GM23248 (cell line): Measurements from ENCODE around the gene SLC51B. TPM values are rescaled to one million over a fixed set of nuclear protein-coding genes. Genes with fewer than 3 reads are reported as not detected.

Experiments used
- DNase-seq: peaks from one replicate; pipeline ENCODE4 v3.0.0-alpha.2; 2015
- H2AFZ ChIP-seq: fragments of 200-600 bp; sonication (generic); 2 replicates; pipeline ENCODE4 v1.6.1; 2016; ENCODE audit warnings: antibody characterized with exemption
- H3F3A ChIP-seq: fragments of 200-600 bp; sonication (generic); 2 replicates; pipeline ENCODE4 v1.6.1; 2016; ENCODE audit warnings: mild to moderate bottlenecking, antibody characterized with exemption, mixed run types; ENCODE audit not compliant: insufficient read depth
- H3K27ac ChIP-seq: fragments of 200-600 bp; sonication (generic); 2 replicates; pipeline ENCODE4 v1.5.1; 2016; ENCODE audit warnings: mild to moderate bottlenecking
- H3K27me3 ChIP-seq: fragments of 200-600 bp; sonication (generic); replicated peaks from 2 replicates; pipeline ENCODE4 v1.6.1; 2016; ENCODE audit warnings: mild to moderate bottlenecking; ENCODE audit not compliant: insufficient read depth
- H3K36me3 ChIP-seq: fragments of 200-600 bp; sonication (generic); 2 replicates; pipeline ENCODE4 v1.6.1; 2016; ENCODE audit warnings: low read depth, mild to moderate bottlenecking
- H3K4me1 ChIP-seq: fragments of 200-600 bp; sonication (generic); 2 replicates; pipeline ENCODE4 v1.6.1; 2016; ENCODE audit warnings: mild to moderate bottlenecking; ENCODE audit not compliant: insufficient read depth
- H3K4me2 ChIP-seq: fragments of 200-600 bp; sonication (generic); one replicate; pipeline ENCODE4 v1.6.1; 2016; ENCODE audit warnings: mild to moderate bottlenecking; ENCODE audit not compliant: unreplicated experiment
- H3K4me3 ChIP-seq: fragments of 200-600 bp; sonication (generic); 2 replicates; pipeline ENCODE4 v1.5.1; 2016; ENCODE audit warnings: mild to moderate bottlenecking
- H3K79me2 ChIP-seq: fragments of 200-600 bp; sonication (generic); 2 replicates; pipeline ENCODE4 v1.6.1; 2016; ENCODE audit warnings: mild to moderate bottlenecking; ENCODE audit not compliant: insufficient read depth
- H3K9ac ChIP-seq: fragments of 200-600 bp; sonication (generic); 2 replicates; pipeline ENCODE4 v1.6.1; 2016; ENCODE audit warnings: mild to moderate bottlenecking
- H3K9me2 ChIP-seq: fragments of 200-600 bp; sonication (generic); 2 replicates; pipeline ENCODE4 v1.6.1; 2016; ENCODE audit warnings: mixed run types, mild to moderate bottlenecking, moderate library complexity; ENCODE audit not compliant: insufficient read depth
- H3K9me3 ChIP-seq: fragments of 200-600 bp; sonication (generic); one replicate; pipeline ENCODE4 v1.6.1; 2017; ENCODE audit warnings: low read depth
- H4K20me1 ChIP-seq: fragments of 200-600 bp; sonication (generic); 2 replicates; pipeline ENCODE4 v1.6.0; 2016; ENCODE audit not compliant: insufficient read depth
- EZH2 ChIP-seq: fragments of 200-600 bp; sonication (generic); IDR thresholded peaks from 2 replicates; pipeline ENCODE4 v1.6.1; 2018; ENCODE audit warnings: antibody characterized with exemption, mild to moderate bottlenecking; ENCODE audit not compliant: insufficient read depth, poor library complexity, severe bottlenecking
- EZH2phosphoT487 ChIP-seq: fragments of 200-600 bp; sonication (generic); IDR thresholded peaks from 2 replicates; pipeline ENCODE4 v1.6.1; 2018; ENCODE audit warnings: antibody characterized with exemption, moderate library complexity, mild to moderate bottlenecking, low read depth; ENCODE audit not compliant: insufficient read depth
- WGBS, 2 experiments: methylation state at CpG; one replicate each; pipeline ENCODE4 v1.1.6; 2015 to 2017; ENCODE audit warnings: low lambda C conversion rate in 2 of 2, low coverage in 1 of 2; ENCODE audit errors: missing lambda C conversion rate in 2 of 2; 5-methylcytosine and 5-hydroxymethylcytosine counted together
- in situ Hi-C: fragments of 300-500 bp; cut with MboI; formaldehyde crosslinking; loops from 2 replicates; pipeline ENCODE4 v1.15.0; 2020
- polyA plus RNA-seq: library from polyadenylated mRNA; unstranded; fragments of >200 nt; fragmentation: Nextera tagmentation; extraction: Ambion mirVana; gene quantifications from 2 replicates; pipeline ENCODE4 v1.2.1, GENCODE V29; 2016
- total RNA-seq: library from RNA; depleted of rRNA; stranded (reverse); fragments of >200 nt; shearing (Covaris generic); gene quantifications from 2 replicates; pipeline ENCODE4 v1.2.3, GENCODE V29; 2014

Gene SLC51B
- total and polyA plus RNA-seq, 2 experiments from 2014 or later = not detected

DNA sequence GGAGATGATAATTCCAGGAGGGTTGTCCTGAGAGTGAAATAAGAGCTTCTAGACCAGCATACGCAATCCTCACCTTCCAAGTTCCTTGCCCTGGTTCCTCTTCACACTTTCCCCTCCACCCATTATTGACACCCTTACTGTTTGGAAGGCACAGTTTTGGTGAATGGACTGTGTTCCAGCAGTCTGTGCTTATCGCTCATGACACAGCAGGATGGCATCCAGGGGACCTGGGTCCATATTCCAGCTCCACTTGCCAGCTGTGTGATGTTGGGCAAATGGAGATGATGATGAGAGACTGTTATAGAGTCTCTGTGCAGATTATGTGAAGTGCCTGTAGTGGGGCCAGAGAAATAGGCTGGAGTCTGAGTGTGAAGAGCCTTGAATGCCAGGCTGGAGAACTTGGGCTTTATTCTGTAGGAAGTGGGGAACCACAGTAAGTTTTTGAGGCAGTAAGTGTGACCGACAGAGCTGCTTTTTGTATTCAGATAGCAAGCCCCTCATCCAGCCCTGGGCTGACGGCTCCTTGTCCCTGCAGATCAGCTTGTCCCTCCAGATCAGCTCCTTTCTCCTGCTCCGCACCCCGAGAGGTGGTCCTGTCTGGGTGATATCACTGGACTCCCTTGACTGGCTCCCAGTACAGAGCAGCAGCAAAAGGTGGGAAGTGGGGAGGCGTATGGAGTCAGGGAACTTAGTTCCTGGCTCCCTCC is 39.5 kb downstream of the SLC51B start:
- DNase-seq = no peak
- in situ Hi-C loops = no loop called here
- no peak overlapping the region for H3K4me2 ChIP-seq
- no peaks in the 10 kb centered on the region for H3K9me3 ChIP-seq
- H3K9me2 ChIP-seq = no peaks in the 10 kb centered on the region
- H3F3A ChIP-seq = no peaks in the 10 kb centered on the region
- no peak overlapping the region for H3K9ac ChIP-seq
- H3K4me1 ChIP-seq = no peaks in the 10 kb centered on the region
- 78 to 82% methylated on average over 7 of the region's 7 CpGs for WGBS, 2 experiments
- TF ChIP-seq EZH2phosphoT487 (no peak), EZH2 (no peak)
- no peaks in the 10 kb centered on the region for H3K36me3 ChIP-seq
- 0 out of 2 replicates have a peak, but pooled peaks cover 3% of the 10 kb centered on the region for H3K27me3 ChIP-seq
- no peak overlapping the region for H3K4me3 ChIP-seq
- H3K27ac ChIP-seq = no peak overlapping the region
- H4K20me1 ChIP-seq = no peaks in the 10 kb centered on the region
- no peaks in the 10 kb centered on the region for H3K79me2 ChIP-seq
- no peak overlapping the region for H2AFZ ChIP-seq

- no peaks in the 10 kb centered on the region for H3K36me3 ChIP-seq
- H3K9me2 ChIP-seq = no peaks in the 10 kb centered on the region
- H3K4me3 ChIP-seq = no peak overlapping the region
- no peaks in the 10 kb centered on the region for H3K9me3 ChIP-seq
- 77 to 80% methylated on average over 8 of the region's 8 CpGs for WGBS, 2 experiments
- H4K20me1 ChIP-seq = no peaks in the 10 kb centered on the region
- no peak for DNase-seq
- in situ Hi-C loops = no loop called here
- no peak overlapping the region for H3K4me2 ChIP-seq
- H3F3A ChIP-seq = no peaks in the 10 kb centered on the region
- H2AFZ ChIP-seq = no peak overlapping the region
- H3K79me2 ChIP-seq = no peaks in the 10 kb centered on the region
- H3K27ac ChIP-seq = no peak overlapping the region
- TF ChIP-seq EZH2phosphoT487 (no peak), EZH2 (no peak)
- no peak overlapping the region for H3K9ac ChIP-seq
- 0 out of 2 replicates have a peak, but pooled peaks cover 3% of the 10 kb centered on the region for H3K27me3 ChIP-seq
- no peaks in the 10 kb centered on the region for H3K4me1 ChIP-seq
Observed at GRCh38 chr15:65085207-65085753, 40.1 kb downstream of the SLC51B start.

DNA sequence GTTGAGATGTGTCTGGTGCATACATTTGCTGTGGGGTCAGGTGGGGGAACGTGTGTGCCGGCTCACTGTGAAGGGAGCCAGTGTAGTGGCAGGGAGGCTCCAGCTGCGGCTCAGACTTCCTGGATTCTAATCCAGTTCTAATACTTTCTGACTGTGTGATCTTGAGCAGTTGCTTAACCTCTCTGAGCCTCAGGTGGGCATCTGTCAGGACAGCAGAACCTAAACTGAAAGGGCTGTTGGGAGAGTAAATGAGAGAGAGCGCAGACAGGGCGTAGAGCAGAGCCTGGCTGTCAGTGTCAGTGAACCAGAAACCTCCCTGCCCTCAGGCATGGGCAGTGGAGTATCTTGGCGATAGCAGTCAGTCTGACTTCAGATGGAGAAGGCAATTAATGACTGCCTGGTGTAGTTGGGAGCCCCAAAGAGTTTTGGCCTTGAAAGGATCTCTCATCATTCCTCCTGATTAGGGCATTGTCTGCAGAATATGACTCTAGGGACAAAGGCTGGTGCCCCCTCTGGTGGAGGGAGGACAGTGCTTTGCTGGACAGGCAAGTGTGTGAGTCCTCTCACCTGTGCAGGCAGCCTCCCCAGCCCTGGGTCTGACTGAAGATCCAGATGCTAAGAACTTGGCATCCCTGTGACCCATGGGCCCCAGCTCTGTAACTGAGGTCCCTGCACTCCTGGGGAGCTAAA is 40.9 kb downstream of the SLC51B start:
- Histone ChIP-seq H4K20me1 (no peaks in the 10 kb centered on the region), H3K79me2 (no peaks in the 10 kb centered on the region), H3K9me3 (no peaks in the 10 kb centered on the region), H3K4me2 (no peak overlapping the region), H3K27me3 (0 out of 2 replicates have a peak, but pooled peaks cover 3% of the 10 kb centered on the region), H3K4me3 (no peak overlapping the region), H3K27ac (no peak overlapping the region), H3F3A (no peaks in the 10 kb centered on the region), H3K9ac (no peak overlapping the region), H3K4me1 (no peaks in the 10 kb centered on the region), H3K36me3 (no peaks in the 10 kb centered on the region), H3K9me2 (no peaks in the 10 kb centered on the region), H2AFZ (no peak overlapping the region)
- WGBS, 2 experiments = 83 to 85% methylated on average over 6 of the region's 6 CpGs
- DNase-seq = peak; percentile 50
- in situ Hi-C loops = no loop called here
- TF ChIP-seq EZH2 = no peak
- no peak for TF ChIP-seq EZH2phosphoT487

DNA sequence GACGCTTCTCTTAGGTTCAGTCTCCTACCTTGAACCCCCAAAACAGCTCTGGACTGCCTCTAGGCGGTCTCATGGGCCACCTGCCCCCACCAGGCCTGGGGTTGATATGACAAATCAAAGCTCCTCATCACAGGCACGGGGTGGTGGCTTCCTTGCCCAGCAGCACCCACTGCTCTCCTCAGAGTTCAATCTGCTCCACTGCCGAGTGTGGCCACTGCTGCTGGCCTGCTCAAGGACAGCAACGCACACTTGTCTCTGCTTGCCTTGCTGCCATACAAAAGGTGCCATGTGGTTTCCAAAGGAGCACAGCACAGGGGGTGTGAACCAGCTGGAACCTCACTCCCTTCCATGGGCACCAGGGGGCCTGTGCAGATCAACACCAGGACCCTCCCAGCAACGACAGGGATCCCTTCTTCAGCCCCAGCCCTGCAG is 41.5 kb downstream of the SLC51B start:
- Histone ChIP-seq H3F3A (no peaks in the 10 kb centered on the region), H3K4me3 (no peak overlapping the region), H3K79me2 (no peaks in the 10 kb centered on the region), H3K4me2 (no peak overlapping the region), H4K20me1 (no peaks in the 10 kb centered on the region), H3K9me2 (no peaks in the 10 kb centered on the region), H3K9me3 (no peaks in the 10 kb centered on the region), H3K27ac (no peak overlapping the region), H3K36me3 (no peaks in the 10 kb centered on the region), H3K9ac (no peak overlapping the region), H2AFZ (no peak overlapping the region), H3K4me1 (no peaks in the 10 kb centered on the region), H3K27me3 (0 out of 2 replicates have a peak, but pooled peaks cover 3% of the 10 kb centered on the region)
- DNase-seq = peak; percentile 24
- in situ Hi-C loops = no loop called here
- TF ChIP-seq EZH2 (no peak), EZH2phosphoT487 (no peak)
- 68 to 71% methylated on average over 5 to 6 of the region's 6 CpGs for WGBS, 2 experiments
